ENCODE data around the gene INTU.

The INTU gene

GRCh38 chr4:127759228-127759820, 126.6 kb downstream of the INTU start:
- DNase-seq = no peak

GRCh38 chr4:127759893-127760292, 127.1 kb downstream of the INTU start:
- no peak for DNase-seq

- DNase-seq = no peak
These were observed 138.9 kb downstream of the INTU start for GRCh38 chr4:127771535-127772275.

GRCh38 chr4:127772769-127773671, 140.3 kb downstream of the INTU start:
- no peak for DNase-seq

- DNase-seq = no peak
These were observed 143.1 kb downstream of the INTU start for GRCh38 chr4:127775843-127776242.
